ENCODE measurements around the gene RND3. TPM values are rescaled to one million over a fixed set of nuclear protein-coding genes. Genes with fewer than 3 reads are reported as not detected.

The RND3 gene
- total and polyA plus RNA-seq, 2 of the 13 experiments (the other 11 are each of a cell fraction or from before 2014, with no cell fraction given): 0.13 to 0.42 TPM

DNA sequence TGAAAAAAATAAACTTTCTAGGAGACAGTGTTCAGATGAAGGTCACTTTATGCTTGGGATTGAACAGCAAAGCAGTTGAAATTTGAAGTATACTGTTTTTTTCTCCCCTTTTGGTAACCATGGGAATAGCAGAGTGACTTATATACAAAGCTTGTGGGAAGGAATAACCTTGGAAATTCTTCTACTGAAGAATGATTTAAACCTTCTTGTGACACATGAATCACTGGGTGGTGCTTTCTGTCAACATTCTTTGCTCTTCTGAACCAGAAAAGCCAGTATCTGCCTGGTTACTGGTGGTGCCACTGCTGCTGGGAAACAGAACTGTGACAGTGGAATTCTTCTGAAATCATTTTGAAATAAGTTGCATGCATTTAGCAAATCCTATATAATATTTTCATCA lies 39.4 kb upstream of the RND3 start:
- Histone ChIP-seq H3K9ac (ENCODE audit: insufficient read depth, low read depth, low read length) (no peak overlapping the region), H3K9me3 (ENCODE audit: low read length) (no peaks in the 10 kb centered on the region), H3K27me3 (ENCODE audit: control insufficient read depth in 1 of 2, insufficient read depth in 2 of 2, low read length in 2 of 2) (no peaks in the 10 kb centered on the region), H3K4me1 (ENCODE audit: insufficient read depth, low read length) (no peaks in the 10 kb centered on the region), H3K27ac (ENCODE audit: extremely low read length, insufficient read depth, low read length) (no peak overlapping the region), H4K20me1 (ENCODE audit: insufficient read depth, low read length) (no peaks in the 10 kb centered on the region), H2AFZ (ENCODE audit: low read length) (no peak overlapping the region), H3K4me2 (ENCODE audit: low read depth, low read length) (no peak overlapping the region), H3K79me2 (ENCODE audit: insufficient read depth, low read length) (no peaks in the 10 kb centered on the region), H3K4me3 (replicated peaks in 1 of 3; ENCODE audit: insufficient read depth in 1 of 3, low read depth in 2 of 3, low read length in 3 of 3) (no peak overlapping the region), H3K36me3 (replicated peaks in 1 of 2; ENCODE audit: control insufficient read depth in 1 of 2, insufficient read depth in 2 of 2, low read length in 2 of 2) (no peaks in the 10 kb centered on the region)
- ATAC-seq: no peak
- no peak for FAIRE-seq
- POLR2A ChIA-PET: no interaction called here
- in situ Hi-C loops (cut with HindIII; ENCODE audit: extremely low pct_ligation_motif_present, low pct_unique_long_range_greater_than_20kb): no loop called here
- peak; percentile 24 for DNase-seq (ENCODE audit: low spot score)
- TF ChIP-seq, protein P1, sequence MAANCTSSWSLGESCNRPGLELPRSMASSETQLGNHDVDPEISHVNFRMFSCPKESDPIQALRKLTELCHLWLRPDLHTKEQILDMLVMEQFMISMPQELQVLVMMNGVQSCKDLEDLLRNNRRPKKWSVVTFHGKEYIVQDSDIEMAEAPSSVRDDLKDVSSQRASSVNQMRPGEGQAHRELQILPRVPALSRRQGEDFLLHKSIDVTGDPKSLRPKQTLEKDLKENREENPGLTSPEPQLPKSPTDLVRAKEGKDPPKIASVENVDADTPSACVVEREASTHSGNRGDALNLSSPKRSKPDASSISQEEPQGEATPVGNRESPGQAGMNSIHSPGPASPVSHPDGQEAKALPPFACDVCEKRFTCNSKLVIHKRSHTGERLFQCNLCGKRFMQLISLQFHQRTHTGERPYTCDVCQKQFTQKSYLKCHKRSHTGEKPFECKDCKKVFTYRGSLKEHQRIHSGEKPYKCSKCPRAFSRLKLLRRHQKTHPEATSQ (CRISPR knock-in tag; IDR thresholded peaks at IDR 0.05; ENCODE audit: borderline replicate concordance): no peak
- peak; percentile 45; the same call in 1 of the 2 replicates for TF ChIP-seq RFX5 (IDR thresholded peaks at IDR 0.05; ENCODE audit: low read depth, low read length)
- CTCF ChIA-PET (ENCODE audit: low intra/inter-chr PET ratio, low total read pairs): no interaction called here
- no TSS peak for BruUV-seq (replicated peaks)
- intact Hi-C loops (cut with micrococcal nuclease; ENCODE audit: unreplicated experiment): no loop called here

DNA sequence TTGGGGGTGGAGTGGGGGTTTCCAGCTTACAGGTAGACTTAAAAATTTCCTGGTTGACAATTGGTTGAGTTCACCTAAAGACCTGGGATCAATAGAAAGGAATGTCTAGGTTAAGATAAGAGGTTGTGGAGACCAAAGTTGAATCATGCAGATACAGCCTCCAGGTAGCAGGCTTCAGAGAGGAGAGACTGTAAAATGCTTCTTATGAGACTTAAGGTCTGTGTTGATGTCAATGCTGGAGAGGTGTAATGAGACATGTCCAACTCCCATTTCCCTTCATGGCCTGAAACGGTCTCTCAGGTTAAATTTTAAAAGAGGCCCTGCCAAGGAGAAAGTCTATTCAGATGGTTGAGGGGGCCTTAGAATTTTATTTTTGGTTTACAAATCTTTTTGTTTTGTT lies 38.5 kb upstream of the RND3 start:
- FAIRE-seq: no peak
- H3K4me1 ChIP-seq (ENCODE audit: insufficient read depth, low read length): no peaks in the 10 kb centered on the region
- BruUV-seq (replicated peaks): no TSS peak
- no peaks in the 10 kb centered on the region for H3K9me3 ChIP-seq (ENCODE audit: low read length)
- ATAC-seq: no peak
- no peak overlapping the region for H3K27ac ChIP-seq (ENCODE audit: extremely low read length, insufficient read depth, low read length)
- H4K20me1 ChIP-seq (ENCODE audit: insufficient read depth, low read length): no peaks in the 10 kb centered on the region
- H2AFZ ChIP-seq (ENCODE audit: low read length): no peak overlapping the region
- H3K27me3 ChIP-seq (ENCODE audit: control insufficient read depth in 1 of 2, insufficient read depth in 2 of 2, low read length in 2 of 2): no peaks in the 10 kb centered on the region
- no peak overlapping the region for H3K4me3 ChIP-seq (replicated peaks in 1 of 3; ENCODE audit: insufficient read depth in 1 of 3, low read depth in 2 of 3, low read length in 3 of 3)
- H3K36me3 ChIP-seq (replicated peaks in 1 of 2; ENCODE audit: control insufficient read depth in 1 of 2, insufficient read depth in 2 of 2, low read length in 2 of 2): no peaks in the 10 kb centered on the region
- intact Hi-C loops (cut with micrococcal nuclease; ENCODE audit: unreplicated experiment) (no loop called here), in situ Hi-C loops (cut with HindIII; ENCODE audit: extremely low pct_ligation_motif_present, low pct_unique_long_range_greater_than_20kb) (no loop called here)
- no peak for TF ChIP-seq MYC (CRISPR knock-in tag; IDR thresholded peaks at IDR 0.05; ENCODE audit: borderline replicate concordance)
- DNase-seq (ENCODE audit: low spot score): no peak
- no peaks in the 10 kb centered on the region for H3K79me2 ChIP-seq (ENCODE audit: insufficient read depth, low read length)
- 0% methylated on average over 1 of the region's 1 CpG for WGBS (ENCODE audit: low lambda C conversion rate)
- CTCF ChIA-PET (ENCODE audit: low intra/inter-chr PET ratio, low total read pairs): no interaction called here
- H3K9ac ChIP-seq (ENCODE audit: insufficient read depth, low read depth, low read length): no peak overlapping the region
- POLR2A ChIA-PET: no interaction called here
- no peak overlapping the region for H3K4me2 ChIP-seq (ENCODE audit: low read depth, low read length)

All from HepG2 (cell line).